CD4-positive, alpha-beta T cell treated with Interleukin-6 at 100 ng/mL for 8 hours (primary cell): ENCODE measurements around the gene TSPAN1.

ENCODE experiments used
- DNase-seq: peaks from one replicate; pipeline ENCODE4 v3.0.0-alpha.2; 2020; ENCODE audit warnings: mixed read lengths, low spot score

TSPAN1 gene

GRCh38 chr1:46160212-46160611 lies 14.7 kb upstream of the TSPAN1 start:
- no peak for DNase-seq

- DNase-seq: peak; percentile 64
These were observed 8.1 kb upstream of the TSPAN1 start for GRCh38 chr1:46166521-46167462.

GRCh38 chr1:46168477-46168876 lies 6.4 kb upstream of the TSPAN1 start:
- no peak for DNase-seq

GRCh38 chr1:46169811-46170454 lies 5.0 kb upstream of the TSPAN1 start:
- DNase-seq: no peak

GRCh38 chr1:46171351-46171750 lies 3.5 kb upstream of the TSPAN1 start:
- no peak for DNase-seq

DNA sequence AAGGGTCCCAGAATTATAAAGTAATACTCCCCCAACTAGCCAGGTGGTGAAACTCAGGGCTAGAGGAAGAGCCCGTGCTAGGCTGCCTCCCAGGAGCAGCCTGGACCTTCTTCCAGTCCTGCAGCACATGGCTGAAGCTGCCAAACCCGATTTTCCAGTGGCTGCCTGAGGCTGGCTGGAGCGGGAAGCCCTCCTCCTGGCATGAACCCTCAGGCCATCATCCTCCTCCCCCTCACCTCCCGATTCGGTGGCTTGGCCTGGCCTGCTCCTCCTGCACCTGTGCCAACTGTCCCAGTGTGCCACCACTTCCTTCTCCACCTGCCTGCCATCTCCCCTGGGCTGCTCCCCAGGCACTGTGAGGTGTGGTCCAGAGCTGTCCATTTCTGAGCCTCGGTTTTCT lies 3.0 kb upstream of the TSPAN1 start:
- DNase-seq: no peak

DNA sequence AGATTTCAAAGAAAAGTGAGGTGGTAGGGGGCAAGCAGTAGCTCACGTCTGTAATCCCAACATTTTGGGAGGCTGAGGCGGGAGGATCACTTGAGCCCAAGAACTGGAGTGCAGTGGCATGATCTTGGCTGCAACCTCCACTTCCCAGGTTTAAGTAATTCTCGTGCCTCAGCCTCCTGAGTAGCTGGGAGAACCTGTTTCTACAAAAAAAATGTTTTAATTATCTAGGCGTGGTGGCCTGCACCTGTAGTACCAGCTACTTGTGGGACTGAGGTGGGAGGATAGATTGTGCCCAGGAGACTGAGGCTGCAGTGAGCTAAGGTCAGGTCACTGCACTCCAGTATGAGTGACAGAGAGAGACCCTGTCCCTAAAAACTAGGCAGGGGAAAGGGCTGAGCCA lies 2.6 kb upstream of the TSPAN1 start:
- no peak for DNase-seq

DNA sequence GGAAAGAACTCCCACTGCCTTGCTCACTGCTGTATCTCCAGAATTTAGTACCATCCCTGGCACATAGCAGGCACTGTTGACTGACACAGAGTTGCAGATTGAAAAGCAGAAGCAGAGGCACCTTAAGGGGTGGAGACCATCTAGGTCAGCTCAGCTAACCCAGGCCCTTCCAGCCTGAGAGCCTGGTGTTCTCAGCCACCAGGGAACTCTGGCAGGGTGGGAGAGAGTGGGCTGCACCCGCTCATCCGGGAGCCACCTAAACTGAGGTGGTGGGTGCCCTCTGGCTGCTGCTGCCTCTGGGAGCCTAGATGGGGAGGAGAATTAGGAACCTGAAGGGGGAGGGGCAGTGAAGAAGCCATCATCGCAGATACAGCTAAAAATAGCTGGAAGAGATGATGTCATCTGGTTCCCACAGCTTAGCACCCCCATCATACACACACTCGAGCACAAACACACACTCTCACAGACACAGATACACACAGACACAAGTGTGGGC lies 1.5 kb upstream of the TSPAN1 start:
- DNase-seq: no peak

- DNase-seq: no peak
These were observed 356 bp downstream of the TSPAN1 start for GRCh38 chr1:46175243-46175642.

DNA sequence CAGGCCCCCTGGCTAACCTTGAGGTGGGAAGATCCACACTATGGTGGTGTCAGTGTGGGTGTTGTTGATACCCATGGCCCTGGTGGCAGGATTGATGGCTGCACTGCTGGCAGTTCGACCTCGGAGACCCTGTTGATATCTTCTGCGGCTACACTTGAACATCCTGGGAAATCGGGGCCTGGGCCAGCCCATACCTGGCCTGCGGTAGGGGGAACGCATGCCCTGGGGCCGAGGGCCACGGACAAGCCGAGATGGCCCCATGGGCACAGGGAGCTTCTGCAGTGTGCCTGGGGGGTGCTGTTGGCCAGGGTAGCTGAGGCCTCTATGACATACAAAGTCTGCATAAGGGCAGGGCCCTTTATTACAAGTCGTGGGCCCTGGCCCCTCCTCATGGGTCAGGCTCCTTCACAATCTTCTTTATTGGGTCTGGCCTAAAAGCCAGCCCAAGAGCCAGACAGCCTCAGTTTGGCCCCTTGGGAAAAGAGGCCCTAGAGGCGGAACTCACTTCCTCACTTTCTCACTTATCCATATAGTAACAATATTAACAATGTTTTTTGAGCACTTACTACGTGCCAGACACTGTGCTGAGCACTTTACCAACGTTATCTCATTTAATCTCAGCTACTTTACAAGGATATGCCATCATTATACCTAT lies 1.5 kb downstream of the TSPAN1 start, which contains the start of gene P3R3URF:
Gene P3R3URF, minus strand, starts transcription at position 278 of the 655 bp plus-strand sequence. Its CDS starts 17 bp downstream, at position 261.
- DNase-seq: no peak

DNA sequence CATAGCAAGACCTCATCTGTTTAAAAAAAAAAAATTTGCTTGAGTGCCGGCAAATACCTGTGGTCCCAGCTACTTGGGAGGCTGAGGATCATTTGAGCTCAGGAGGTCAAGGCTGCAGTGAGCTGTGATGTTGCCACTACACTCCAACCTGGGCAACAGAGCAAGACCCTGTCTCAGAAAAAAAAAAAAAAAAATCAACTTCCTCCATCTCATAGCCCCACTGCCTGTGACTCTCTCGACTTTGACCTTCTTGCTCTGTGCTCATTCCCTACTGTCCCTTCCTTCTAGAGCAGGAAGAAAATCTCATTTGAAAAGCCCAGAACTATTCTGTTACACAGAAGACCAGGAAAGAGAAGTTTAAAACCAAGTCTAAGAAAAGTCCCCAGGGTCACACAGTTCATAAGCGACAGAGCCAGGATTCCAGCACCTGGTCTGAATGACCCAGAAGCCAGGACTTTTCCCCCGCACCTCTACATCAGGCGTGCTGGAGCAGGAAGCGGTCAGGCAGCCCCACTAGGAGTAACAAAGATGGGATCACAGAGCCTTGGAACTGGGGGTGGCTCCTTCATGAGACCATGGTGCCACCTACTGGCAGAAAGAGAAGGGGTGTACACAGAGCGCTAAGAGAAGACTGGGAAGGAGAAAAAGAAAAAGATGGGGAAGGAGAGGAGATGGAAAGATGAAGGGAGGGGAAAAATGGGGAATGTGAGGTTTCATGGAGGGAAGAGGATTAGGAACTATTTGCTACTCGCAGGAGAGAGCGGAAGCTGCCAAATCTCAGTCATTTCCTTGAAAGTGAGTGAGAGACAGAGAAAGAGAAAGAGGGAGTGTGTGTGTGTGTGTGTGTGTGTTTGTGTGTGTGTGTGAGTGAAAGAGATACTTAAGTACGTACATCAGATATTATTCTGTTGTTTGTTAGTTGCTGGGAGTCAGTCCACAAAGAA lies 4.5 kb downstream of the TSPAN1 start:
- peak; percentile 62 for DNase-seq

GRCh38 chr1:46180082-46180616 lies 5.3 kb downstream of the TSPAN1 start:
- DNase-seq: no peak

DNA sequence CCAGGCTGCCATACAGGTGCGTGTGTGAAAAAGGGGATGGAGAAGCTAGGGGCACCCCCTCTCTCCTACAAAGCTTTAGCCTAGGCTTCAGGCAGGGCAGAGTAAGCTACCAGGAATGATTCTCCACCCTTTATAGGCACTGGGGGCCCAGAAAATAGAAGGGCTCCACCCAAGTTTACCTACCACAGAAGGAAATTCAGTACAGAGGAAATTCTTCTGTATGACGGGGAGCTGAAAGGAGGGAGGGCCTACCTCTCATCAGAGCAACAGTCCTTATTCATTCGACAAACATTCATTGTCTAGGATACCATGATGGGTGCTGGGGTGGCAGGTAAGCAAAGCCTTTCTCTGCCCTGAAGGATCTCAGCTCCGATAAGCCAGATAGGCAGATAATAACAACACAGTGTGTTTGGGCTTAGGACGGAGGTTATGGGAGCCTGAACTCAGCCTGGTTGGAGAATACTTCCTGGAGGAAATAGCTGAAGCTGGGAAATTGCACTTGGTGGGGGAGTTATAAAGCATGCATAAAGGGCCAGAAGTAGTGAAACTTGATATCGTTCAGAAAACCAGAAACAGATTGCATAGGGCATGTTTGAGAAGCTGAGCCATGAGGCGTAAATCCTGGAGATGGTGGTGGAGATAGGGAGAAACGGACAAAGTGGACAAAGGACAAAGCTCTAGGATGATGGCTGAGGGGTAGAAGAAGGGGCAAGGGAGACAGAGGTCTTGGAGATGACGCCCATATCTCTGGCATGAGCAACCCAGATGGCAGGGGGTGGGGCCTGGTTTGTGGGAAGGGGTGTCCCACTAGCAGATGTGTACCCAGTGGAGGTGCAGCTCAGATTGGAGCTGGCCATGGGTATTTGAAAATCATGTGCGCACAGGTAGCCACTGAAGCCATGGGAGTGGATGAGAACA lies 6.7 kb downstream of the TSPAN1 start:
- DNase-seq: no peak

GRCh38 chr1:46183079-46183847 lies 8.4 kb downstream of the TSPAN1 start:
- no peak for DNase-seq

DNA sequence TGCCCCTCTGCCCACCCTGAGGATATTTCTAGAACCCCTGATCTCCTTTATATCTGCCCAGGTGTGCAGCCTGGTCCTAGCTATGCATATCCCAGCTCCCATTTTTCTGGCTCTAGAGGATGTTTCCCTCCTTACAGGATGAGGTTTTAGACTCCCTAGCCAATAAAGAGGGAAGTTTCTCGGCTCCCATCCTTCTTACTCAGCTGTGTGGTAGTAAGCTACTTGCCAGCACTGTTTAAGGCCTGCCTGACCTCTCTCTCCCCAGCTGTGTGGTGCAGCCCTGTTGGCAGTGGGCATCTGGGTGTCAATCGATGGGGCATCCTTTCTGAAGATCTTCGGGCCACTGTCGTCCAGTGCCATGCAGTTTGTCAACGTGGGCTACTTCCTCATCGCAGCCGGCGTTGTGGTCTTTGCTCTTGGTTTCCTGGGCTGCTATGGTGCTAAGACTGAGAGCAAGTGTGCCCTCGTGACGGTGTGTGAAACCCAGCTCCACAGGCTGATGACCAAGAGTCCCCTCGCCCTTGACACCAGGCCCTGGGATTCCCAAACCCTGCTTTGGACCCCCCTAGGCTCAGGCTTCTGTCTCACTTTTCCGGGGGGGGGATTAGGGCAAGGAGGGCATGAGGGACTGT lies 9.2 kb downstream of the TSPAN1 start:
- no peak for DNase-seq

DNA sequence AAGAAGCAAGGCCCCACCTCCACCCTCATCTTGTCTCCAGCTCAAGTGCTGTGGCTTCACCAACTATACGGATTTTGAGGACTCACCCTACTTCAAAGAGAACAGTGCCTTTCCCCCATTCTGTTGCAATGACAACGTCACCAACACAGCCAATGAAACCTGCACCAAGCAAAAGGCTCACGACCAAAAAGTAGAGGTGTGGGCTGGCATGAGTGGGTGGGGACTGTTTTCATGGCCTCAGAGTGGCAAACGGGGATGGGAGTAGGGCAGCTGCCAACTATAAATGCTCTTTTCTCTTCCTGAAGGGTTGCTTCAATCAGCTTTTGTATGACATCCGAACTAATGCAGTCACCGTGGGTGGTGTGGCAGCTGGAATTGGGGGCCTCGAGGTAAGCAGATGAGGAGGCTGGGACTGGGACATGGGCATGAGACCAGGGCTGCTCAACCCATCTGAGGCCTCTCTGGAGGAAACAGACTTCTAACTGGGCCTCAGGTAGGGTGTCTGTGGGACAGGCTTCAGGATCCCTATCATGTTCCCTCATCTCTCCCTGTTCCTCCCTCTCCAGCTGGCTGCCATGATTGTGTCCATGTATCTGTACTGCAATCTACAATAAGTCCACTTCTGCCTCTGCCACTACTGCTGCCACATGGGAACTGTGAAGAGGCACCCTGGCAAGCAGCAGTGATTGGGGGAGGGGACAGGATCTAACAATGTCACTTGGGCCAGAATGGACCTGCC lies 10.2 kb downstream of the TSPAN1 start:
- DNase-seq: no peak

DNA sequence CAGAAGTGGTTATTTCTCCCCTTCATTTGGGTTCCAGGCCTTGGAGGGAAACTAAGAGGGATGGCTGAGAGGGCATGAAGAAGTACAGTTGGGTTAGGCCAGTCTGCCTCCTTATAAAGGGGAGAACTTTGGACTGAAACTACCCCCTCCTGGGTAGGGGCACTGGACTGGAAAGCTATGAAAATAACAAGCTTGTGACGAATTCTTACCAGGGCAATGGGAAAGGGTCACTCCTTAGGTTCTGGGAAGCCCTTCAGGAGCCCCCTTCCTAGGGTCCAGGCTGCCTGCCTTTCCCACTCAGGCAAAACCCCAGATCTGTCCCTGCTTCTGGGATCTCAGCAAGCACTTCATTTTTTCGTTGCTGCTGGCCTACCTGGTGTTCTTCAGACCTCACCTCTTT lies 11.2 kb downstream of the TSPAN1 start:
- DNase-seq: no peak
